Mammary epithelial cell (primary cell): Measurements from ENCODE around the gene FRAS1.

ENCODE experiments used
- CTCF ChIP-seq, 2 donors: IDR thresholded peaks in 1 of 2; conservative IDR thresholded peaks in 1 of 2; 2 replicates each; pipeline ENCODE4 v1.5.1; 2011 to 2012; ENCODE audit warnings: inconsistent platforms in 2 of 2, low read length in 2 of 2, mild to moderate bottlenecking in 2 of 2, control low read depth in 1 of 2, low read depth in 1 of 2; ENCODE audit not compliant: insufficient read depth in 1 of 2; ENCODE audit errors: extremely low read depth in 1 of 2
- EZH2 ChIP-seq: IDR thresholded peaks from 2 replicates; pipeline ENCODE4 v1.6.1; 2012; ENCODE audit warnings: low read length, inconsistent platforms, borderline replicate concordance

DNA sequence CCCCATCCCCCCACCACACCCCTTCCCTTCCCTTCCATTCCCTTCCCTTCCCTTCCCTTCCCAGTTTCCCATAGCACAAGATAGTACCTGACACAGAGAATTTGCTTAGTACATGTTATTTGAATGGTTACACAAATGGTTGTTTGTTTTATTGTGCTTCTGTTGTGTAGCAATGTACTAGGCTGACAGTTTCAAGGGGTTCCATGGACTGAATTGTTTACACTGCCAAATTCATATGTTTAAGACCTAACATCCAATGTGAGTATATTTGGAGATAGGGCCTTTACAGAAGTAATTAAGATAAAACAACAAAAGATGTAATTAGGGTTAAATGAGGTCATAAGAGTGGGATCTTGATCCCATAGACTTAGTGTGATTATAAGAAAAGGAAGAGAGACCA, 133.5 kb downstream of the FRAS1 start:
- TF ChIP-seq CTCF (conservative IDR thresholded peaks at IDR 0.05 in 1 of 2, IDR thresholded peaks at IDR 0.05 in 1 of 2; ENCODE audit: extremely low read depth in 1 of 2, insufficient read depth in 1 of 2, low read depth in 1 of 2, low read length in 2 of 2) (no peak), EZH2 (no peak)
